Nephron progenitor cell (in vitro differentiated cells): Measurements from ENCODE around the gene COG7.

Experiments
- DNase-seq: peaks from one replicate; pipeline ENCODE4 v3.0.0; 2021
- H3K27ac Mint-ChIP-seq: 2 replicates; pipeline ENCODE4 v1.8.0; 2021; ENCODE audit warnings: mild to moderate bottlenecking, moderate library complexity, mixed read lengths
- H3K27me3 Mint-ChIP-seq: 2 replicates; pipeline ENCODE4 v1.8.0; 2021; ENCODE audit warnings: mild to moderate bottlenecking, low read depth, mixed read lengths; ENCODE audit not compliant: poor library complexity
- H3K36me3 Mint-ChIP-seq: 2 replicates; pipeline ENCODE4 v1.8.0; 2021; ENCODE audit warnings: low read depth, mixed read lengths
- H3K4me1 Mint-ChIP-seq: 2 replicates; pipeline ENCODE4 v1.8.0; 2021; ENCODE audit warnings: mixed read lengths
- H3K4me3 Mint-ChIP-seq: 2 replicates; pipeline ENCODE4 v1.8.0; 2021; ENCODE audit warnings: mild to moderate bottlenecking, moderate library complexity, mixed read lengths
- H3K9me3 Mint-ChIP-seq: 2 replicates; pipeline ENCODE4 v1.8.0; 2021; ENCODE audit warnings: mild to moderate bottlenecking, moderate library complexity, mixed read lengths
- TF ChIP-seq, protein P1 (sequence below): fragments of 200-600 bp; sonication (generic); IDR thresholded peaks from 2 replicates; pipeline ENCODE4 v1.5.0; 2021; ENCODE audit warnings: antibody characterized with exemption

COG7 gene

DNA sequence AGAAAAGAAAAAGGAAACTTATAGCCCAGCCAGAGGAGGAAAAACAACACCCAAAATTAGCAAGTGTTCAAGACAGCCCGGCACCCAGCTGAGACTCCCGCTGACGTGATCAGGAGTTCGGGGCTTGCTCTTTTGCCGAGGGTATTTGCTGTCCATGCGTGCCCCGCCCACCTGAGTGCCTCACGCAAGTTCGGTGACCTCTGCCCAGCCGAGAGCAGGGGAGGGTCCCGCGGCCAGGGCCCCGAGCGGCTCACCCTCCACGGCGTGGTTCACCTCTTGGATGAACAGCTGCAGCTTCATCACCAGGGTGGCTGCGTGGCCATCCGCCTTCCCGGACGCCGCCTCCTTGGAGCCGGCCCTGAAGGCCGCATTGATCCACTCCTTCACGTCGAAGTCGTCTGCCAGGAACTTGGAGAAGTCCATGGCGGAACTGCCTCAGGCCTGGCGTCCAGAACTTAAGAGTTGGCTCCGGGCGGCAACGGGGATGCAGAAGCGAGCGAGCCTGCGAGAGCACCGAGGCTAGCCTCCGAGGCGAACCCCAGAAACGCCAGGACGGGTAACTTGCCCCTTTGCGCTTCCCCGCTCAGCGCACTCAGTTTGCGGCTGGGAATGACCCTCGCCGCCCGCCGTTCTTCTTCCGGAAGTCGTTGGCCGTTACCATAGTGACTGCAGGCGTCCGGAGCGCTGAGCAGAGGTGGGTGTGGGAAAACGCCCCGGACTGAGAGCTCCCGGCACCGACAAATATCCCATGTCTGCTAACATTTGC, at the start of gene COG7:
Gene COG7, minus strand, starts transcription at position 618 of the 766 bp plus-strand sequence. Its CDS starts 195 bp downstream, at position 423.
- H3K9me3 Mint-ChIP-seq, result no peaks in the 10 kb centered on the region
- DNase-seq, result peak; percentile 89
- TF ChIP-seq, protein P1, sequence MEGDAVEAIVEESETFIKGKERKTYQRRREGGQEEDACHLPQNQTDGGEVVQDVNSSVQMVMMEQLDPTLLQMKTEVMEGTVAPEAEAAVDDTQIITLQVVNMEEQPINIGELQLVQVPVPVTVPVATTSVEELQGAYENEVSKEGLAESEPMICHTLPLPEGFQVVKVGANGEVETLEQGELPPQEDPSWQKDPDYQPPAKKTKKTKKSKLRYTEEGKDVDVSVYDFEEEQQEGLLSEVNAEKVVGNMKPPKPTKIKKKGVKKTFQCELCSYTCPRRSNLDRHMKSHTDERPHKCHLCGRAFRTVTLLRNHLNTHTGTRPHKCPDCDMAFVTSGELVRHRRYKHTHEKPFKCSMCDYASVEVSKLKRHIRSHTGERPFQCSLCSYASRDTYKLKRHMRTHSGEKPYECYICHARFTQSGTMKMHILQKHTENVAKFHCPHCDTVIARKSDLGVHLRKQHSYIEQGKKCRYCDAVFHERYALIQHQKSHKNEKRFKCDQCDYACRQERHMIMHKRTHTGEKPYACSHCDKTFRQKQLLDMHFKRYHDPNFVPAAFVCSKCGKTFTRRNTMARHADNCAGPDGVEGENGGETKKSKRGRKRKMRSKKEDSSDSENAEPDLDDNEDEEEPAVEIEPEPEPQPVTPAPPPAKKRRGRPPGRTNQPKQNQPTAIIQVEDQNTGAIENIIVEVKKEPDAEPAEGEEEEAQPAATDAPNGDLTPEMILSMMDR, result no peak
- peak within 1 kb of the TSS; percentile 92 for H3K27ac Mint-ChIP-seq
- peaks cover 27% of the 10 kb centered on the region for H3K4me1 Mint-ChIP-seq
- peaks cover 23% of the 10 kb centered on the region for H3K36me3 Mint-ChIP-seq
- peak within 1 kb of the TSS; percentile 91 for H3K4me3 Mint-ChIP-seq
- no peaks in the 10 kb centered on the region for H3K27me3 Mint-ChIP-seq

- Mint-ChIP-seq H3K36me3 (peaks cover 6% of the 10 kb centered on the region), H3K9me3 (no peaks in the 10 kb centered on the region), H3K27me3 (no peaks in the 10 kb centered on the region), H3K4me1 (peaks cover 41% of the 10 kb centered on the region), H3K27ac (no peak overlapping the region), H3K4me3 (no peak overlapping the region)
- TF ChIP-seq, protein P1, result no peak
- no peak for DNase-seq
Measured at GRCh38 chr16:23502466-23502865, 49.5 kb upstream of the COG7 start.

DNA sequence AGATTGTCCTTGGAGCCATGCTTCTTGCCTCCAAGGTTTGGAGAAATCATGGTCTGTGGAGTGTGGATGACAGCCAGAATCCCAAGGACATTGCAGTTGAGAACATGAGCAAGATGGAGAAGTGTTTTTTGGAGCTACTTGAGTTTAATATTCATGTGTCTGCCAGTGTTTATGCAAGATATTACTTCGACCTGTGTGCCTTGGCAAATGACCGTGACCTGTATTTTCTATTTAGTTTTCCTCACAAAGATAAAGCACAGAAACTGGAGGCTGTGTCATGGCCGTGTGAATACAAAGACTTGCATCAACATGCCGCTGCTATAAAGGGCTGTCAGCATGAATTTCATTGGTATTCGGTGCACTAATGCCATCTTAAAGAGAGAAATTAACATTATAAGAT, 48.3 kb upstream of the COG7 start:
- H3K36me3 Mint-ChIP-seq, result peaks cover 5% of the 10 kb centered on the region
- H3K27ac Mint-ChIP-seq, result no peak overlapping the region
- no peaks in the 10 kb centered on the region for H3K9me3 Mint-ChIP-seq
- TF ChIP-seq, protein P1, result no peak
- H3K4me1 Mint-ChIP-seq, result peaks cover 37% of the 10 kb centered on the region
- H3K27me3 Mint-ChIP-seq, result no peaks in the 10 kb centered on the region
- DNase-seq, result no peak
- no peak overlapping the region for H3K4me3 Mint-ChIP-seq

DNA sequence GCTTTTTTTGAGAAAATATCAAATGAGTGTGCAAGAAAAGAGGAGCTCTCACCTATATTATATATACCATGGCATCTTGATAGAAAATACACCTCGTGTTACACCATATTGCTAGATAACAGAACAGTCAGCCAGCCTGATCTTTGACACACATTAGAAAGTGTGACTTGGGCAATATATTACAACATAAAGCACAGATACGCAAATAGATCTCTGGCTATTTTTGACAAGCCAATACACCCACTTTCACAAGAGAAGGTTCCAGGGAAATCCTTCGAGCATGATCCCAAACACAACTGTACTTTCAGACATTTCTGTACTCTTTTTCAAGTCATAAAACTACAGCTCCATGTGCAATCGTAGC, 47.9 kb upstream of the COG7 start:
- Mint-ChIP-seq H3K9me3 (no peaks in the 10 kb centered on the region), H3K27ac (no peak overlapping the region), H3K4me1 (peaks cover 33% of the 10 kb centered on the region), H3K36me3 (peaks cover 5% of the 10 kb centered on the region), H3K4me3 (no peak overlapping the region), H3K27me3 (no peaks in the 10 kb centered on the region)
- TF ChIP-seq, protein P1, result no peak
- no peak for DNase-seq

- Mint-ChIP-seq H3K4me1 (peaks cover 28% of the 10 kb centered on the region), H3K27me3 (no peaks in the 10 kb centered on the region), H3K9me3 (no peaks in the 10 kb centered on the region), H3K36me3 (peaks cover 8% of the 10 kb centered on the region), H3K4me3 (no peak overlapping the region), H3K27ac (no peak overlapping the region)
- DNase-seq, result no peak
- TF ChIP-seq, protein P1, result no peak
Measured at GRCh38 chr16:23500212-23500861, 47.3 kb upstream of the COG7 start.

- Mint-ChIP-seq H3K4me1 (peaks cover 22% of the 10 kb centered on the region), H3K9me3 (no peaks in the 10 kb centered on the region), H3K27me3 (no peaks in the 10 kb centered on the region), H3K27ac (no peak overlapping the region), H3K4me3 (no peak overlapping the region), H3K36me3 (peaks cover 13% of the 10 kb centered on the region)
- DNase-seq, result no peak
- TF ChIP-seq, protein P1, result no peak
Measured at GRCh38 chr16:23499801-23500200, 46.8 kb upstream of the COG7 start.
